B cell (primary cell): ENCODE data around the gene PTRH1. TPM values are rescaled to one million over a fixed set of nuclear protein-coding genes. Genes with fewer than 3 reads are reported as not detected.

Experiments
- ATAC-seq: fragments of 200-7000 bp; cut with Tn5 transposase; one replicate; pipeline ENCODE4 v1.10.0; 2021; ENCODE audit warnings: low read depth, mild to moderate bottlenecking, moderate number of reproducible peaks, moderate library complexity
- CTCF ChIA-PET: fragments of 350-600 bp; sonication (Branson Sonifier 250); formaldehyde crosslinking; loops from one replicate; lab custom pipeline; 2021; ENCODE audit warnings: antibody characterized with exemption, inconsistent platforms; lab: Charles Lee
- POLR2A ChIA-PET: fragments of 350-600 bp; sonication (Branson Sonifier 250); formaldehyde crosslinking; loops from one replicate; lab custom pipeline; 2021; ENCODE audit warnings: antibody characterized with exemption; lab: Charles Lee
- DNase-seq: peaks from one replicate; pipeline ENCODE4 v3.0.0; 2013
- H2AFZ ChIP-seq: 2 replicates; pipeline ENCODE4 v1.6.1; 2012; ENCODE audit warnings: mild to moderate bottlenecking, low read depth, low read length; ENCODE audit not compliant: insufficient read depth, poor library complexity, severe bottlenecking
- H3K27ac ChIP-seq, 2 donors: 1 replicate in 1 of 2; 2 replicates in 1 of 2; pipeline ENCODE4 v1.5.1; 2012 to 2013; ENCODE audit warnings: low read length in 2 of 2, mild to moderate bottlenecking in 2 of 2, moderate library complexity in 1 of 2
- H3K27me3 ChIP-seq, 4 experiments: fragments of 200-600 bp in 1 of 4; sonication (generic) in 1 of 4; replicated peaks in 1 of 4; 1 replicate in 2 of 4; 2 replicates in 2 of 4; pipeline versions ENCODE4 v1.6.1 to v1.7.0; 2013 to 2016; ENCODE audit warnings: low read length in 3 of 4, mild to moderate bottlenecking in 2 of 4, mixed read lengths in 1 of 4, moderate library complexity in 1 of 4; ENCODE audit not compliant: insufficient read depth in 4 of 4, control insufficient read depth in 3 of 4; ENCODE audit errors: control extremely low read depth in 1 of 4
- H3K36me3 ChIP-seq, 2 experiments: replicated peaks in 1 of 2; 1 replicate in 1 of 2; 2 replicates in 1 of 2; pipeline versions ENCODE4 v1.6.1 to v1.7.1; 2013; ENCODE audit warnings: low read length in 1 of 2; ENCODE audit not compliant: insufficient read depth in 2 of 2, control insufficient read depth in 1 of 2; ENCODE audit errors: control extremely low read depth in 1 of 2, extremely low read depth in 1 of 2
- H3K4me1 ChIP-seq, 2 donors: fragments of 200-600 bp in 1 of 2; sonication (generic) in 1 of 2; 1 replicate in 1 of 2; 2 replicates in 1 of 2; pipeline versions ENCODE4 v1.5.1 to v1.6.1; 2013 to 2017; ENCODE audit warnings: low read length in 2 of 2; ENCODE audit not compliant: control insufficient read depth in 2 of 2, insufficient read depth in 2 of 2
- H3K4me2 ChIP-seq: replicated peaks from 2 replicates; pipeline ENCODE3; 2012; ENCODE audit warnings: mild to moderate bottlenecking, low read depth, low read length; ENCODE audit not compliant: poor library complexity, severe bottlenecking
- H3K4me3 ChIP-seq, 5 experiments: fragments of 200-600 bp in 1 of 5; sonication (generic) in 1 of 5; 1 replicate in 3 of 5; 2 replicates in 2 of 5; pipeline versions ENCODE4 v1.5.1 to v1.7.0; 2011 to 2016; ENCODE audit warnings: low read length in 4 of 5, mild to moderate bottlenecking in 4 of 5, low read depth in 2 of 5, control low read depth in 1 of 5, moderate library complexity in 1 of 5; ENCODE audit not compliant: insufficient read depth in 1 of 5; ENCODE audit errors: control extremely low read depth in 1 of 5, extremely low read depth in 1 of 5
- H3K79me2 ChIP-seq: fragments of 200-600 bp; sonication (generic); one replicate; pipeline ENCODE4 v1.6.0; 2016; ENCODE audit warnings: low read length; ENCODE audit not compliant: control insufficient read depth, insufficient read depth
- H3K9ac ChIP-seq: fragments of 200-600 bp; sonication (generic); 2 replicates; pipeline ENCODE4 v1.6.1; 2017; ENCODE audit warnings: mild to moderate bottlenecking, low read length, moderate library complexity
- H3K9me3 ChIP-seq, 3 donors: one replicate each; pipeline versions ENCODE4 v1.6.1 to v1.7.1; 2013; ENCODE audit warnings: low read length in 2 of 3; ENCODE audit not compliant: control insufficient read depth in 2 of 3, insufficient read depth in 1 of 3; ENCODE audit errors: control extremely low read depth in 1 of 3
- H4K20me1 ChIP-seq: 2 replicates; pipeline ENCODE4 v1.6.0; 2012; ENCODE audit warnings: mild to moderate bottlenecking, low read length; ENCODE audit not compliant: insufficient read depth, control insufficient read depth, poor library complexity, severe bottlenecking
- H3K27ac Mint-ChIP-seq: one replicate; pipeline ENCODE4 v1.8.0; 2021; ENCODE audit warnings: mixed read lengths
- H3K27me3 Mint-ChIP-seq: one replicate; pipeline ENCODE4 v1.8.0; 2021; ENCODE audit warnings: mixed read lengths
- H3K4me1 Mint-ChIP-seq: one replicate; pipeline ENCODE4 v1.8.0; 2021; ENCODE audit warnings: mixed read lengths
- H3K4me3 Mint-ChIP-seq: one replicate; pipeline ENCODE4 v1.8.0; 2021; ENCODE audit warnings: mixed read lengths
- H3K9me3 Mint-ChIP-seq: one replicate; pipeline ENCODE4 v1.8.0; 2022; ENCODE audit warnings: mixed read lengths; ENCODE audit not compliant: insufficient read depth
- EZH2 ChIP-seq: IDR thresholded peaks from 2 replicates; pipeline ENCODE4 v1.6.1; 2012; ENCODE audit warnings: borderline replicate concordance, low read depth, mild to moderate bottlenecking, moderate library complexity, low read length; ENCODE audit not compliant: insufficient read depth, poor library complexity, severe bottlenecking
- WGBS: methylation state at CpG from one replicate; pipeline ENCODE4 v1.1.5; 2013; ENCODE audit warnings: missing lambda C conversion rate; ENCODE audit not compliant: insufficient coverage; 5-methylcytosine and 5-hydroxymethylcytosine counted together
- intact Hi-C: fragments of 100-400 bp; cut with micrococcal nuclease; formaldehyde crosslinking; loops from one replicate; pipeline ENCODE4 v1.10.0; 2022
- polyA plus RNA-seq: library from polyadenylated mRNA; depleted of rRNA; stranded (reverse); fragments of >200 nt; gene quantifications from 2 replicates; pipeline ENCODE4 v1.2.3, GENCODE V29; 2012
- total RNA-seq, 2 donors: library from RNA; stranded (reverse); fragments of 120-200 nt in 1 of 2; gene quantifications; 1 replicate in 1 of 2; 2 replicates in 1 of 2; pipeline versions ENCODE4 v1.2.3 to v1.2.4, GENCODE V29; 2013 to 2022
- TF ChIP-seq, protein P1 (sequence below): fragments of 200-600 bp; IDR thresholded peaks from one replicate; pipeline ENCODE4 v1.8.0; 2022; ENCODE audit warnings: antibody characterized with exemption, mild to moderate bottlenecking

Gene PTRH1
- total and polyA plus RNA-seq, 2 donors (not counting 1 experiment from before 2014, with no cell fraction given): 6.3 to 7.6 TPM

DNA sequence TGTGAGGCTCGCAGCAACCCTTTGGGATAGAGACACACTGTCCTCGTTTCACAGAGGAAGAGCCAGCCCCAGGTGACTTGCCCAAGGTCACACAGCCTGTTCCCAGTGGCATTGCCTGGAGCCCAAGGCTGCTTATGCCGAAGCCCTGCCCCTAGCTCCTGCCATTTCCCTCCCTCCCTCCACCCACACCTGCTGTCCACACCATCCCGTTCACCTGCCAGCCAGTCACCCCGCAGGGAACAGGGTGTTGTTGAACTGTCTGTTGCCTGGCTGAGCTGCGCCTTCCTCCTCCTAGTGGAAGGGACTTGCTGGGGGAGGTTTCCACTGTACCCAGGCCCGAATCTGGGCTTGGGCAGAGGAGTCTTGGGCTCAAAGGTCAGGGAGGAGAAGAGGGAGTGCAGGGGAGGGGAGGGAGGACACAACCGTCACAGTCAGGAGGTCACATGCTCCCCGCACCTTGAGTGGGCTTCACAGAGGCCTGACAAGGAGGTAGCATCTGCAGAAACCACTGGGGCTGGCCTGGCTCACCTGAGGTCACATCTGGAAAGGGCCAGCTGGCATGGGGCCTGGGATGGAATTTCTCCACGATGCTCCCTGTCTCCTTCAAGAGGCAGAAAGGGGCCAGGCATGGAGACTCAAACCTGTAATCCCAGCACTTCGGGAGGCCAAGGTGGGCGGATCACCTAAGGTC lies 6.7 kb upstream of the PTRH1 start:
- no peaks in the 10 kb centered on the region for H3K9me3 ChIP-seq
- H3K4me3 ChIP-seq: no peak overlapping the region
- Mint-ChIP-seq H3K27ac (no peak overlapping the region), H3K9me3 (no peaks in the 10 kb centered on the region), H3K4me3 (no peak overlapping the region), H3K27me3 (no peaks in the 10 kb centered on the region), H3K4me1 (peaks cover 5% of the 10 kb centered on the region)
- intact Hi-C loops: no loop called here
- CTCF ChIA-PET: no interaction called here
- POLR2A ChIA-PET: no interaction called here
- H3K9ac ChIP-seq: no peak overlapping the region
- ATAC-seq: no peak
- H3K4me1 ChIP-seq: no peaks in the 10 kb centered on the region
- WGBS: 88% methylated on average over 12 of the region's 12 CpGs
- no peak overlapping the region for H2AFZ ChIP-seq
- H3K27ac ChIP-seq: no peak overlapping the region
- H3K4me2 ChIP-seq: no peak overlapping the region
- DNase-seq: no peak
- H3K27me3 ChIP-seq: no peaks in the 10 kb centered on the region
- TF ChIP-seq, protein P1, sequence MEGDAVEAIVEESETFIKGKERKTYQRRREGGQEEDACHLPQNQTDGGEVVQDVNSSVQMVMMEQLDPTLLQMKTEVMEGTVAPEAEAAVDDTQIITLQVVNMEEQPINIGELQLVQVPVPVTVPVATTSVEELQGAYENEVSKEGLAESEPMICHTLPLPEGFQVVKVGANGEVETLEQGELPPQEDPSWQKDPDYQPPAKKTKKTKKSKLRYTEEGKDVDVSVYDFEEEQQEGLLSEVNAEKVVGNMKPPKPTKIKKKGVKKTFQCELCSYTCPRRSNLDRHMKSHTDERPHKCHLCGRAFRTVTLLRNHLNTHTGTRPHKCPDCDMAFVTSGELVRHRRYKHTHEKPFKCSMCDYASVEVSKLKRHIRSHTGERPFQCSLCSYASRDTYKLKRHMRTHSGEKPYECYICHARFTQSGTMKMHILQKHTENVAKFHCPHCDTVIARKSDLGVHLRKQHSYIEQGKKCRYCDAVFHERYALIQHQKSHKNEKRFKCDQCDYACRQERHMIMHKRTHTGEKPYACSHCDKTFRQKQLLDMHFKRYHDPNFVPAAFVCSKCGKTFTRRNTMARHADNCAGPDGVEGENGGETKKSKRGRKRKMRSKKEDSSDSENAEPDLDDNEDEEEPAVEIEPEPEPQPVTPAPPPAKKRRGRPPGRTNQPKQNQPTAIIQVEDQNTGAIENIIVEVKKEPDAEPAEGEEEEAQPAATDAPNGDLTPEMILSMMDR: no peak
- TF ChIP-seq EZH2: no peak
- no peaks in the 10 kb centered on the region for H4K20me1 ChIP-seq
- no peaks in the 10 kb centered on the region for H3K79me2 ChIP-seq
- no peaks in the 10 kb centered on the region for H3K36me3 ChIP-seq

DNA sequence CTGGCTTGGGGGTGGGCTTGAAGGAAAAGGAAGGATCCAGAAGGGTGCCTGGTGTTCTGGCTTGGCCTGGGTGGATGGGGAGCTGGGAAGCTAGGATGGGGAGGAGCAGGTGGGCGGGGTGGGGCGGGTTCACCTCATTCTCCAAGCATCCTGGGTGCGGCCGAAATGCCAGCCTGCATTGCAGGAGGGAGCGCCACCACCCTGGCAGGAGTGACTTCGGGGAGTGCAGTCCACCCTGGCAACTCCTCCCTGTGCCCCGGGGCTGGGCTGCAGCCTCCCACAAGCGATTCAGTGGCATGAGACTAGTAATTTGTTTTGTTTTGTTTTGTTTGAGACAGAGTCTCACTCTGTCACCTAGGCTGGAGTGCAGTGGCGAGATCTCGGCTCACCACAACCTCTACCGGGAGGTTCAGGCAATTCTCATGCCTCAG lies 5.9 kb upstream of the PTRH1 start:
- ChIA-PET POLR2A (no interaction called here), CTCF (no interaction called here)
- Histone ChIP-seq H3K27ac (no peak overlapping the region), H3K4me2 (no peak overlapping the region), H3K36me3 (no peaks in the 10 kb centered on the region), H2AFZ (no peak overlapping the region), H3K9me3 (no peaks in the 10 kb centered on the region), H3K79me2 (no peaks in the 10 kb centered on the region), H4K20me1 (no peaks in the 10 kb centered on the region), H3K9ac (no peak overlapping the region), H3K4me3 (no peak overlapping the region), H3K4me1 (peaks cover 0 to under 1% of the 10 kb centered on the region in 2 donors), H3K27me3 (no peaks in the 10 kb centered on the region)
- Mint-ChIP-seq H3K4me3 (no peak overlapping the region), H3K27me3 (no peaks in the 10 kb centered on the region), H3K9me3 (no peaks in the 10 kb centered on the region), H3K4me1 (peaks cover 5% of the 10 kb centered on the region), H3K27ac (no peak overlapping the region)
- TF ChIP-seq EZH2: no peak
- TF ChIP-seq, protein P1: no peak
- 82% methylated on average over 10 of the region's 11 CpGs for WGBS
- intact Hi-C loops: no loop called here
- ATAC-seq: no peak
- no peak for DNase-seq
